Activated CD4-positive, alpha-beta T cell treated with anti-CD3 and anti-CD28 coated beads, Interleukin-2, Interleukin-4, amounts not matched to agents 100 ng/mL and 50 ng/mL, durations not matched to agents 16 hours and 8 hours (primary cell): ENCODE measurements around the gene NUP54.

Experiments
- DNase-seq: peaks from one replicate; pipeline ENCODE4 v3.0.0-alpha.2; 2020; ENCODE audit warnings: low spot score

NUP54 gene

GRCh38 chr4:76072760-76073159 lies 75.4 kb downstream of the NUP54 start:
- no peak for DNase-seq

- DNase-seq, result peak; percentile 88
These were observed 80.4 kb downstream of the NUP54 start for GRCh38 chr4:76067652-76068286.

GRCh38 chr4:76066546-76066945 lies 81.7 kb downstream of the NUP54 start:
- DNase-seq, result no peak
